Liver (tissue), 9 donors: ENCODE data around the gene WDR27. TPM values are rescaled to one million over a fixed set of nuclear protein-coding genes. Genes with fewer than 3 reads are reported as not detected.

ENCODE experiments used
- DNase-seq: peaks from one replicate; pipeline ENCODE4 v3.0.0-alpha.2; 2017; ENCODE audit warnings: low spot score
- H3K27ac ChIP-seq, 2 donors: one replicate each; pipeline ENCODE4 v1.7.0; 2013; ENCODE audit warnings: inconsistent platforms in 2 of 2, low read length in 2 of 2, control low read depth in 1 of 2, low read depth in 1 of 2, mild to moderate bottlenecking in 1 of 2
- H3K27me3 ChIP-seq, 4 donors: one replicate each; pipeline versions ENCODE4 v1.6.1 to v1.7.0; 2013; ENCODE audit warnings: low read length in 3 of 4, inconsistent platforms in 1 of 4, mild to moderate bottlenecking in 1 of 4, moderate library complexity in 1 of 4; ENCODE audit not compliant: control insufficient read depth in 4 of 4, insufficient read depth in 4 of 4
- H3K36me3 ChIP-seq, 4 donors: one replicate each; pipeline versions ENCODE4 v1.6.1 to v1.7.0; 2013; ENCODE audit warnings: low read length in 3 of 4, mild to moderate bottlenecking in 3 of 4, low read depth in 1 of 4, moderate library complexity in 1 of 4; ENCODE audit not compliant: control insufficient read depth in 4 of 4, insufficient read depth in 3 of 4
- H3K4me1 ChIP-seq, 4 donors: one replicate each; pipeline versions ENCODE4 v1.6.1 to v1.7.0; 2013; ENCODE audit warnings: low read length in 3 of 4, mild to moderate bottlenecking in 3 of 4, moderate library complexity in 1 of 4; ENCODE audit not compliant: control insufficient read depth in 4 of 4, insufficient read depth in 4 of 4
- H3K4me3 ChIP-seq, 3 donors: one replicate each; pipeline versions ENCODE4 v1.6.1 to v1.7.0; 2013; ENCODE audit warnings: low read length in 3 of 3, control low read depth in 1 of 3, low read depth in 1 of 3, mild to moderate bottlenecking in 1 of 3
- H3K9ac ChIP-seq, 2 donors: one replicate each; pipeline ENCODE4 v1.7.0; 2013; ENCODE audit warnings: low read length in 2 of 2, mild to moderate bottlenecking in 2 of 2, moderate library complexity in 2 of 2, control low read depth in 1 of 2, low read depth in 1 of 2
- H3K9me3 ChIP-seq, 4 donors: one replicate each; pipeline versions ENCODE4 v1.6.1 to v1.7.0; 2013; ENCODE audit warnings: low read length in 3 of 4; ENCODE audit not compliant: control insufficient read depth in 4 of 4
- ATF3 ChIP-seq: IDR thresholded peaks from 2 replicates; pipeline ENCODE4 v1.6.1; 2016; ENCODE audit warnings: antibody characterized with exemption
- EGR1 ChIP-seq, 2 donors: IDR thresholded peaks; 2 replicates each; pipeline ENCODE4 v1.6.1; 2016 to 2018; ENCODE audit warnings: antibody characterized with exemption in 2 of 2, low read depth in 2 of 2
- FOXA1 ChIP-seq: IDR thresholded peaks from 2 replicates; pipeline ENCODE4 v1.6.1; 2016; ENCODE audit warnings: antibody characterized with exemption
- FOXA2 ChIP-seq: IDR thresholded peaks from 2 replicates; pipeline ENCODE4 v1.6.1; 2016; ENCODE audit warnings: antibody characterized with exemption
- GABPA ChIP-seq, 2 donors: IDR thresholded peaks in 1 of 2; conservative IDR thresholded peaks in 1 of 2; 2 replicates each; pipeline ENCODE4 v1.6.1; 2016; ENCODE audit warnings: antibody characterized with exemption in 2 of 2, mild to moderate bottlenecking in 1 of 2, moderate library complexity in 1 of 2
- HNF4A ChIP-seq, 2 donors: conservative IDR thresholded peaks; 2 replicates each; pipeline ENCODE4 v1.6.1; 2016; ENCODE audit warnings: antibody characterized with exemption in 2 of 2, mild to moderate bottlenecking in 2 of 2
- HNF4G ChIP-seq: IDR thresholded peaks from 2 replicates; pipeline ENCODE4 v1.6.1; 2016; ENCODE audit warnings: antibody characterized with exemption
- JUND ChIP-seq, 2 donors: IDR thresholded peaks; 2 replicates each; pipeline ENCODE4 v1.6.1; 2016; ENCODE audit warnings: antibody characterized with exemption in 2 of 2
- MAX ChIP-seq: IDR thresholded peaks from 2 replicates; pipeline ENCODE4 v1.6.1; 2016; ENCODE audit warnings: antibody characterized with exemption
- NR2F2 ChIP-seq: IDR thresholded peaks from 2 replicates; pipeline ENCODE4 v1.6.1; 2016; ENCODE audit warnings: antibody characterized with exemption
- RAD21 ChIP-seq, 2 donors: IDR thresholded peaks; 2 replicates each; pipeline ENCODE4 v1.6.1; 2016; ENCODE audit warnings: antibody characterized with exemption in 2 of 2, mild to moderate bottlenecking in 2 of 2
- RXRA ChIP-seq, 2 donors: IDR thresholded peaks; 2 replicates each; pipeline ENCODE4 v1.6.1; 2017 to 2018; ENCODE audit warnings: antibody characterized with exemption in 2 of 2, mild to moderate bottlenecking in 1 of 2
- SP1 ChIP-seq: IDR thresholded peaks from 2 replicates; pipeline ENCODE4 v1.6.1; 2018; ENCODE audit warnings: antibody characterized with exemption, mild to moderate bottlenecking
- TAF1 ChIP-seq: conservative IDR thresholded peaks from 2 replicates; pipeline ENCODE4 v1.6.1; 2016; ENCODE audit warnings: antibody characterized with exemption, mild to moderate bottlenecking
- YY1 ChIP-seq: IDR thresholded peaks from 2 replicates; pipeline ENCODE4 v1.6.1; 2016; ENCODE audit warnings: antibody characterized with exemption, mild to moderate bottlenecking
- ZBTB33 ChIP-seq: IDR thresholded peaks from 2 replicates; pipeline ENCODE4 v1.6.1; 2016; ENCODE audit warnings: antibody characterized with exemption
- WGBS: extraction: QIAGEN DNeasy Blood & Tissue Kit; methylation state at CpG from one replicate; pipeline ENCODE4 v1.1.7; 2013; 5-methylcytosine and 5-hydroxymethylcytosine counted together
- polyA plus RNA-seq, 2 donors: library from polyadenylated mRNA; stranded (reverse) in 1 of 2; unstranded in 1 of 2; fragments of 200-250 nt in 1 of 2; fragments of >200 nt in 1 of 2; fragmentation: Nextera tagmentation in 1 of 2; extraction: Ambion mirVana in 1 of 2; gene quantifications; one replicate each; pipeline versions ENCODE4 v1.2.1 to v1.2.3, GENCODE V29; 2013 to 2015
- total RNA-seq, 2 donors: library from RNA; depleted of rRNA; stranded (reverse); fragments of >200 nt; gene quantifications; one replicate each; pipeline ENCODE4 v1.2.3, GENCODE V29; 2014
- TF ChIP-seq, protein P1 (sequence below): fragments of 150-350 bp; IDR thresholded peaks from 2 replicates; pipeline ENCODE4 v1.5.1; 2017; ENCODE audit warnings: improper control_type of control experiment, low read depth, low read length; ENCODE audit not compliant: missing input control
- TF ChIP-seq, protein P2 (sequence below): IDR thresholded peaks from 2 replicates; pipeline ENCODE4 v1.6.1; 2016; ENCODE audit warnings: antibody characterized with exemption, mild to moderate bottlenecking
- donor health status: healthy.
- donor health status: healthy.
- donor health status: healthy.
- donor health status: healthy.
- donor health status: healthy.

The WDR27 gene
- total and polyA plus RNA-seq, 4 donors = 3.7 to 20.1 (median 7.7) TPM

DNA sequence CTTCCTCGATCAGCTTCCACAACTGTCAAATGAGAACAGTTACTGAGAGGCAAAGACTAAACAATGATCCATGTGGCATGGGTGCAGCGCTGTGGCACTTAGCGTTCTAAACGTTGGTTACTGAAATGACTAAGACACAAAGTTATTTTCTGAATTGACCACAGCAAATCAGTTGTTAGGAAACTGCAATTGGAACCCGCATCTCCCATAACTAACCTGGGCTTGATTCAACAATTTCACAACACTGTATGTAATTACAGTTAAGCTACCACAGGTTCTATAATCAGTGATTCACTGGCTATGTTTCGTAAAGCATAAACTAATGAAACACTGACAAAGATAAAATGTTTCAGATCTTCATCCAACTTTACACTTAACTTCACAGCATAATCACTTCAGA, 12.5 kb downstream of the WDR27 start:
- DNase-seq = no peak
- 95% methylated on average over 6 of the region's 6 CpGs for WGBS
- Histone ChIP-seq H3K27ac (no peak overlapping the region), H3K9me3 (peaks cover 0 to 11% (median 2%) of the 10 kb centered on the region in 4 donors), H3K4me3 (no peak overlapping the region), H3K9ac (no peak overlapping the region), H3K36me3 (peaks cover 3 to 18% (median 11%) of the 10 kb centered on the region in 4 donors), H3K27me3 (no peaks in the 10 kb centered on the region), H3K4me1 (no peaks in the 10 kb centered on the region)
- no peak for TF ChIP-seq HNF4G
- TF ChIP-seq FOXA2 = no peak
- no peak for TF ChIP-seq RAD21 (IDR thresholded peaks at IDR 0.05)
- TF ChIP-seq TAF1 = no peak
- no peak for TF ChIP-seq FOXA1
- TF ChIP-seq MAX = no peak
- no peak for TF ChIP-seq ATF3
- TF ChIP-seq SP1 = no peak
- TF ChIP-seq, protein P1, sequence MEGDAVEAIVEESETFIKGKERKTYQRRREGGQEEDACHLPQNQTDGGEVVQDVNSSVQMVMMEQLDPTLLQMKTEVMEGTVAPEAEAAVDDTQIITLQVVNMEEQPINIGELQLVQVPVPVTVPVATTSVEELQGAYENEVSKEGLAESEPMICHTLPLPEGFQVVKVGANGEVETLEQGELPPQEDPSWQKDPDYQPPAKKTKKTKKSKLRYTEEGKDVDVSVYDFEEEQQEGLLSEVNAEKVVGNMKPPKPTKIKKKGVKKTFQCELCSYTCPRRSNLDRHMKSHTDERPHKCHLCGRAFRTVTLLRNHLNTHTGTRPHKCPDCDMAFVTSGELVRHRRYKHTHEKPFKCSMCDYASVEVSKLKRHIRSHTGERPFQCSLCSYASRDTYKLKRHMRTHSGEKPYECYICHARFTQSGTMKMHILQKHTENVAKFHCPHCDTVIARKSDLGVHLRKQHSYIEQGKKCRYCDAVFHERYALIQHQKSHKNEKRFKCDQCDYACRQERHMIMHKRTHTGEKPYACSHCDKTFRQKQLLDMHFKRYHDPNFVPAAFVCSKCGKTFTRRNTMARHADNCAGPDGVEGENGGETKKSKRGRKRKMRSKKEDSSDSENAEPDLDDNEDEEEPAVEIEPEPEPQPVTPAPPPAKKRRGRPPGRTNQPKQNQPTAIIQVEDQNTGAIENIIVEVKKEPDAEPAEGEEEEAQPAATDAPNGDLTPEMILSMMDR = no peak

DNA sequence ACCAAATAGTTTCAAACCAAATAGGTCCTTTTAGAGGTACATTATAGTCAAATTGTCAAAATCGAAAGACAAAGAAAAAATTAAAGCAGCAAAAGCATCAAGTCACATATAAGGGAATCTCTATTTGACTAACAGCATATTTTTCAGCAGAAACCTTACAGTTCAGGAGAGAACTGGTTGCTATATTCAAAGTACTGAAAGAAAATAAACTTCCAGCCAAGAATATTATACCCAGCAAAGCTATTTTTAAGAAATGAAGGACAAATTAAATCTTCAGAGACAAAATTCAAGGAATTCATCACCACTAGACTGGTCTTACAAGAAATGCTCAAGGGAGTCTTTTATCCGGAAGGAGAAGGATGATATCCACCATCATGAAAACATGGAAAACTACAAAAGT, 16.0 kb downstream of the WDR27 start:
- H3K36me3 ChIP-seq = peaks cover 3 to 21% (median 18%) of the 10 kb centered on the region in 4 donors

More for the DNA sequence above, 16.0 kb downstream of the WDR27 start:
- no peak overlapping the region for H3K9ac ChIP-seq
- TF ChIP-seq, protein P2, sequence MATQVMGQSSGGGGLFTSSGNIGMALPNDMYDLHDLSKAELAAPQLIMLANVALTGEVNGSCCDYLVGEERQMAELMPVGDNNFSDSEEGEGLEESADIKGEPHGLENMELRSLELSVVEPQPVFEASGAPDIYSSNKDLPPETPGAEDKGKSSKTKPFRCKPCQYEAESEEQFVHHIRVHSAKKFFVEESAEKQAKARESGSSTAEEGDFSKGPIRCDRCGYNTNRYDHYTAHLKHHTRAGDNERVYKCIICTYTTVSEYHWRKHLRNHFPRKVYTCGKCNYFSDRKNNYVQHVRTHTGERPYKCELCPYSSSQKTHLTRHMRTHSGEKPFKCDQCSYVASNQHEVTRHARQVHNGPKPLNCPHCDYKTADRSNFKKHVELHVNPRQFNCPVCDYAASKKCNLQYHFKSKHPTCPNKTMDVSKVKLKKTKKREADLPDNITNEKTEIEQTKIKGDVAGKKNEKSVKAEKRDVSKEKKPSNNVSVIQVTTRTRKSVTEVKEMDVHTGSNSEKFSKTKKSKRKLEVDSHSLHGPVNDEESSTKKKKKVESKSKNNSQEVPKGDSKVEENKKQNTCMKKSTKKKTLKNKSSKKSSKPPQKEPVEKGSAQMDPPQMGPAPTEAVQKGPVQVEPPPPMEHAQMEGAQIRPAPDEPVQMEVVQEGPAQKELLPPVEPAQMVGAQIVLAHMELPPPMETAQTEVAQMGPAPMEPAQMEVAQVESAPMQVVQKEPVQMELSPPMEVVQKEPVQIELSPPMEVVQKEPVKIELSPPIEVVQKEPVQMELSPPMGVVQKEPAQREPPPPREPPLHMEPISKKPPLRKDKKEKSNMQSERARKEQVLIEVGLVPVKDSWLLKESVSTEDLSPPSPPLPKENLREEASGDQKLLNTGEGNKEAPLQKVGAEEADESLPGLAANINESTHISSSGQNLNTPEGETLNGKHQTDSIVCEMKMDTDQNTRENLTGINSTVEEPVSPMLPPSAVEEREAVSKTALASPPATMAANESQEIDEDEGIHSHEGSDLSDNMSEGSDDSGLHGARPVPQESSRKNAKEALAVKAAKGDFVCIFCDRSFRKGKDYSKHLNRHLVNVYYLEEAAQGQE = no peak
- no peak for TF ChIP-seq NR2F2
- TF ChIP-seq GABPA (IDR thresholded peaks at IDR 0.05 in 1 of 2, conservative IDR thresholded peaks at IDR 0.05 in 1 of 2) = no peak
- TF ChIP-seq RXRA (IDR thresholded peaks at IDR 0.05) = no peak
- no peak for TF ChIP-seq SP1
- no peak for TF ChIP-seq MAX
- no peak for TF ChIP-seq YY1
- TF ChIP-seq EGR1 (IDR thresholded peaks at IDR 0.05; ENCODE audit: low read depth in 2 of 2) = no peak
- TF ChIP-seq RAD21 (IDR thresholded peaks at IDR 0.05) = no peak
- TF ChIP-seq, protein P1 = no peak
- no peak for TF ChIP-seq FOXA2
- no peak for TF ChIP-seq ZBTB33
- TF ChIP-seq HNF4G = no peak
- no peak for TF ChIP-seq ATF3
- no peak for TF ChIP-seq FOXA1
- no peak for TF ChIP-seq JUND (IDR thresholded peaks at IDR 0.05)
- TF ChIP-seq HNF4A (conservative IDR thresholded peaks at IDR 0.05) = no peak
- TF ChIP-seq TAF1 = no peak
- WGBS = 95% methylated on average over 2 of the region's 2 CpGs
- H3K4me3 ChIP-seq = no peak overlapping the region
- H3K4me1 ChIP-seq = no peaks in the 10 kb centered on the region
- peaks cover 0 to 11% (median 3%) of the 10 kb centered on the region in 4 donors for H3K9me3 ChIP-seq
- no peaks in the 10 kb centered on the region for H3K27me3 ChIP-seq
- no peak overlapping the region for H3K27ac ChIP-seq
- no peak for DNase-seq
